HEK293T (cell line): Measurements from ENCODE around the gene EDN2.

ENCODE experiments used
- ARNT ChIP-seq: fragments of 450-650 bp; IDR thresholded peaks from 2 replicates; pipeline ENCODE4 v1.6.1; 2017; ENCODE audit warnings: mild to moderate bottlenecking
- BHLHE40 ChIP-seq: fragments of 450-650 bp; IDR thresholded peaks from 2 replicates; pipeline ENCODE4 v1.6.1; 2016; ENCODE audit warnings: mild to moderate bottlenecking, moderate library complexity, borderline replicate concordance
- ELF4 ChIP-seq: fragments of 450-650 bp; IDR thresholded peaks from 2 replicates; pipeline ENCODE4 v1.6.1; 2017; ENCODE audit warnings: antibody characterized with exemption
- FOXA1 ChIP-seq: fragments of 450-650 bp; IDR thresholded peaks from 2 replicates; pipeline ENCODE4 v1.6.1; 2016; ENCODE audit warnings: mild to moderate bottlenecking
- FOXK2 ChIP-seq: fragments of 450-650 bp; IDR thresholded peaks from 2 replicates; pipeline ENCODE4 v1.6.1; 2016; ENCODE audit warnings: mild to moderate bottlenecking
- FOXM1 ChIP-seq: fragments of 450-650 bp; IDR thresholded peaks from 2 replicates; pipeline ENCODE4 v1.6.1; 2017; ENCODE audit warnings: mild to moderate bottlenecking, borderline replicate concordance
- HDGF ChIP-seq: fragments of 450-650 bp; IDR thresholded peaks from 2 replicates; pipeline ENCODE4 v1.6.1; 2017; ENCODE audit warnings: antibody characterized with exemption, borderline replicate concordance
- LEF1 ChIP-seq: fragments of 450-650 bp; IDR thresholded peaks from 2 replicates; pipeline ENCODE4 v1.6.1; 2017; ENCODE audit warnings: mild to moderate bottlenecking, borderline replicate concordance
- SP1 ChIP-seq: fragments of 450-650 bp; IDR thresholded peaks from 2 replicates; pipeline ENCODE4 v1.6.1; 2017
- SUZ12 ChIP-seq: fragments of 450-650 bp; IDR thresholded peaks from 2 replicates; pipeline ENCODE4 v1.6.1; 2016; ENCODE audit warnings: mild to moderate bottlenecking
- TARDBP ChIP-seq: fragments of 450-650 bp; IDR thresholded peaks from 2 replicates; pipeline ENCODE4 v1.6.1; 2016
- ZNF384 ChIP-seq: fragments of 450-650 bp; IDR thresholded peaks from 2 replicates; pipeline ENCODE4 v1.6.1; 2016
- TF ChIP-seq, protein P1 (sequence below): fragments of 450-650 bp; IDR thresholded peaks from 2 replicates; pipeline ENCODE4 v1.6.1; 2016

DNA sequence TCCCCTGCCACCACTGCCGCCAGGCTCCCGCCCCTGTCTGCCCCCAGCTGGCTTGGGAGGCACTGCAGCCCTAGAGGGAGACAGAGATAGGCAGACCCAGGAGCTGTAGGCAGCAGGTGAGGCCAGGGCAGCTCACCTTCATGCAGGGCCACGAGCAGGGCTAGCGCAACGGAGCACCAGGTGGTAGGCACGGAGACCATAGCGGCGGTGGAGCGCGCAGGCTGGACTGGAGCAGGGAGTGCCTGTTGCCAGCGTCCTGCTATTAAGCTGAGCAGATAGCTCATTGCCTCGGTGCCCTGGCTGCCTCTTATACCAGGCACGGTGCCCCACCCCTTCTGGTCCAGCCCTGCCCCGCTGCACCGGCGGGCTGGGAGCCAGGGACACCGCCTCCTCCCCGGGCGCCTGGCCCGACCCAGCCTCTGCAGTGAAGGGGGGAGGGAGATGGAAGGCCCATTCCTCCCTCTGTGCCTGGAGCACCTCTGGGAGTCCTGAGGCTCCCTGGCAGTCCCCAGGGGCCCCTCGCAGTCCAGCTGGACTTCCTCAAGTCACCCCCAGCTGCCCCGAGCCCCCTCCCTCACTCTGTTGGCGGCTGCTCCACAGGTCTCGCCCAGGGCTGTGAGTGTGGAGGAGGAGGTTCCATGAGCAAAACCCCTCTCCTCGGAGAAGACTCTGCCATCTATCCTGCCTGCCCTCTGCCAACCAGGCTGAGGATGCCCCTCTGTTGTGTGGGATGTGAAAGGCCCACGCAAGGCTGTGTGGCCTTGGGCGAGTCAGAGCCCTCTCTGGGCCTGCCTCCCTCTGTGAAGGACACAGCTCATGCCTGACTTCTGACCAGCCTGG lies at the start of gene EDN2:
- TF ChIP-seq BHLHE40 (no peak), HDGF (no peak), ZNF384 (no peak), SP1 (no peak), FOXK2 (no peak), TARDBP (no peak), ELF4 (no peak), SUZ12 (no peak), LEF1 (no peak), ARNT (no peak), FOXM1 (no peak), FOXA1 (no peak)
- TF ChIP-seq, protein P1, sequence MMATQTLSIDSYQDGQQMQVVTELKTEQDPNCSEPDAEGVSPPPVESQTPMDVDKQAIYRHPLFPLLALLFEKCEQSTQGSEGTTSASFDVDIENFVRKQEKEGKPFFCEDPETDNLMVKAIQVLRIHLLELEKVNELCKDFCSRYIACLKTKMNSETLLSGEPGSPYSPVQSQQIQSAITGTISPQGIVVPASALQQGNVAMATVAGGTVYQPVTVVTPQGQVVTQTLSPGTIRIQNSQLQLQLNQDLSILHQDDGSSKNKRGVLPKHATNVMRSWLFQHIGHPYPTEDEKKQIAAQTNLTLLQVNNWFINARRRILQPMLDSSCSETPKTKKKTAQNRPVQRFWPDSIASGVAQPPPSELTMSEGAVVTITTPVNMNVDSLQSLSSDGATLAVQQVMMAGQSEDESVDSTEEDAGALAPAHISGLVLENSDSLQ: no peak
